Activated CD8-positive, alpha-beta memory T cell treated with anti-CD3 and anti-CD28 coated beads, Interleukin-2, amount 50 U/mL, for 1 hour (primary cell): Measurements from ENCODE around the gene AGAP1.
"Not testable (repeated sequence)": the region's sequence is repeated elsewhere in the genome, so short reads cannot be mapped to it uniquely, and the experiment has no call there.

Experiments
- DNase-seq: peaks from one replicate; pipeline ENCODE4 v3.0.0-alpha.2; 2020; ENCODE audit errors: extremely low read depth

AGAP1 gene

DNA sequence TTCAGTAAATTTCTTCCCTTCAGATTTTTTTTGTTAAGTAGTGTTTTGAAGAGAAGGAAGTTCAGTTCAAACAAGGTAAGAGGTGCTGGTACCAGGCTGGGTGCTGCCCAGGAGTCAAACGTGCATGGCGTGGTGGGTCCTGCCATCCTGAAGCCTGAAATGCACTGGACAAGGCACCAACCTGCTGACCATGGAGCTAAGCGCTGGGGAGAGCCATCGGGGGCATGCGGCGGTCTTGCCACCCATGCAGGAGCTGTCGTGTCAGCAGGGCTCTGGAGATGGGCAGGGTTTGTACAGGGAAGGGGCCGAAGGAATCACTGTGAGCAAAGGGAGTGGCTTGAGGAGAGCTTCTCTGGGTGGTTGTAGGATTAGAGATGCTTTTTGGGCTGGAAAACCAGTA lies 547.8 kb downstream of the AGAP1 start:
- no peak for DNase-seq

DNA sequence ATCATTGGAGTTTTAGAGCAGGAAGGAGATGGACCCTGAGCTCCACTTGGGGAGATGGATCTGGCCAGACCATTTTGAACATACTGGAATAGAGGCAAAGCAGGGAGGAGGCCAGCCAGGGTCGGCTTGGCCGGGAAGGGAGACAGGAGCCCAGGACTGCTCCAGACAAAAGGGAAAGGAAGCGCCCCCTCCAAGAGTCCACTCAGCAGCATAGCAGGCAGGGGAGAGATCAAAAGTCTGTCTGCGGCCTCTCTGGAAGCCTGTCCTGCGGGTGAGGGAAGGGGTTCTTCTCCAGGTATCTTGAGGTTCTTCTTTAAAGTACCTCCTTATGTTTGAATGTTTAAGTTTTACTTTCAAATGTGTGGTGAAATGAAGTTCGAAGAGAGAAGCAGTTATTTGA lies 548.2 kb downstream of the AGAP1 start:
- DNase-seq, result no peak

DNA sequence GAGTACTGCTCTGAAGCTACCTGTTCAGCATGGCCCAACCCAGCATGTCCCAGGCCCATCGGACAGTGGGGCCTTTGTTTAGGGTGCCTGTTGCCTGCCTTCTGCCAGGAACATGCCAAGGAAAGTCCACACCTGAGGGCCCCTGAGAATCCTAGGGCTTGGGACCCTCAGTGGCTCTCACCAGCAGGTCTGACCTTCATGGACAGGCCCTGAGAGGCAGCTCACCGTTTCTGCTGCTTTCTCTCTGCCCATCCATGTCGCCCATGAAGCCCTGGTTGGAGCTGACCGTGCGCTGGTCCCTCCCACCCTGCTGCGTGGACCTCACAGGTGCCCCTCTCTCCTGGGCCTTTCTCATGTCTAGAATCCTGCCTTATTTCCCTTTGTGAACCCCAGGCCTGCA lies 550.3 kb downstream of the AGAP1 start:
- no peak for DNase-seq

DNA sequence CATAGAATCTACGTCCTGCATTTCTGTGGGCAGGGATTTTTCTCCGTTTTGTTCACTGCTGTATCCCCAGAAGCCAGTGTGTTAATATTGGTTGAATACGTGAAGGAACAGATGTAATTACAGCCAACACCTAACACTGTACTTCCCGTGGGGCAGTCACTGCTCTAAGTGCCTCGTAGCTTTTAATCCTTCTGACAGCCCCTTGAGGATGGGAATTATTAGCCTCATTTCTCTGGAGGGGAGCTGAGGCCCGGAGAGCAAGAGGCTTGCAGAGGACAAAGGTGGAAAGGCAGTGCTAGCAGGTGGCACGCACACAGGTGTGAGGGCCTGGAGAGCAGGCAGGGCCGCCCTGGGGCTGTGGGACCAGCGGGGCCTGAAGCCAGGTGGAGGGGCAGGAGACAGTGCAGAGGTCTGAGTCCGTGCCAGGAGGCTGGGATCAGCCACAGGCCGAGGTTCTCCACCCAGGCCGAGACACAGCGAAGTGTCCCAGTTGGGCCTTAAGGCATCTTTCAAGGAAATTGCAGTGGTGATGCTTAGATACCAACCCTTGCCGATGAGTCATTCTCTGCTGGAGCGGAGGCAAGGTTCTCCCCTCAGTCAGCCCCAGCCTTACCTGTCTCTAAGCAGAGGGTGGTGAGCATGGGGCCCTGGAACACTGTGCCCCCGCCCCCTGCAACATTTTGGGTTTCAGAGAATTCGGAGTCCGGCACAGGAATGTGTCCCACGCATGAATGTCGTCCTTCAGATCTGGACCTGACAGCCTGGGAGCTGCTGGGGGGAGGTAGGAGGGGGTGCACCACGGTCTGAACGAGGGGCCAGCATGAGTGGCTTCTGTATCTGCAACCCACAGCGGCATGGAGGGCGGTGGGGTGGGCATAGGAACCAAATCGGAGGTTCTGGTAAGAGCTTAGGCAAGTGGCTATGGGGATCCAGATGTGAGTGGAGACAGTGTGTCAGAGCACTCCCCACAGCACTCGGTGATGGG lies 551.7 kb downstream of the AGAP1 start:
- DNase-seq, result no peak

DNA sequence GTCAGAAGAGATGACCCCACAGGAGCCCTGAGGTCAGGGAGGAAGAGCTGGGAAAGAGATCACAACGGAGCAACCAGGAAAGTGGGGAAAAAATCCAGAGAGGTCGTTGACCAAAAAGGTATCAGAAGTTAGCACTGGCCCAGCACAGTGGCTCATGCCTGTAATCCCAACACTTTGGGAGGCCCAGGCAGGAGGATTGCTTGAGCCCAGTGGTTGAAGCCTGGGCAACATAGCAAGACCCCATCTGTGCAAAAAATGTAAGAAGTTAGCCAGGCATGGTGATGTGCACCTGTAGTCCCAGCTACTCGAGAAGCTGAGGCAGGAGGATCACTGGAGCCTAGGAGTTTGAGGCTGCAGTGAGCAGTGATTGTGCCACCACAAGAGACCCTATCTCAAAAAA lies 552.9 kb downstream of the AGAP1 start:
- no peak for DNase-seq

DNA sequence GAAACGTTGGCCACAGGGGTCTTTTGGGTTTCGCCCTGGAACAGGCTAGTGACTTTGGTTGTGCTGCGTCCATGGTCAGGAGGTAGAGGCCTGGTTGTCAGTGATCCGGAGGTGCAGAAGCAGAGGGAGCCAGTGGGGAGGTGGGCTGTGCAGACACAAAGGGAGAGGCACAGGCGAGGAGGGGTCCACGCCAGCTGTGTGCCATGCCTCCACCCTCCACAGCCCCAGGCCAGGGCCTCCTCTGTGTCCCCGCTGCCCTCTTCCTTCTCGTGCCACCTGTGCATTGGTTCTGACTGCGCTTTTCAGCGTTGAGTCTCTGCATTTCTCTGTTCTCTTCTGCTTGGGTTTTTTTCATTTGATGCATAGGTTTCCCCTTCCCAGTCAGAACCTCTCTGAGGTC lies 553.3 kb downstream of the AGAP1 start:
- no peak for DNase-seq

DNA sequence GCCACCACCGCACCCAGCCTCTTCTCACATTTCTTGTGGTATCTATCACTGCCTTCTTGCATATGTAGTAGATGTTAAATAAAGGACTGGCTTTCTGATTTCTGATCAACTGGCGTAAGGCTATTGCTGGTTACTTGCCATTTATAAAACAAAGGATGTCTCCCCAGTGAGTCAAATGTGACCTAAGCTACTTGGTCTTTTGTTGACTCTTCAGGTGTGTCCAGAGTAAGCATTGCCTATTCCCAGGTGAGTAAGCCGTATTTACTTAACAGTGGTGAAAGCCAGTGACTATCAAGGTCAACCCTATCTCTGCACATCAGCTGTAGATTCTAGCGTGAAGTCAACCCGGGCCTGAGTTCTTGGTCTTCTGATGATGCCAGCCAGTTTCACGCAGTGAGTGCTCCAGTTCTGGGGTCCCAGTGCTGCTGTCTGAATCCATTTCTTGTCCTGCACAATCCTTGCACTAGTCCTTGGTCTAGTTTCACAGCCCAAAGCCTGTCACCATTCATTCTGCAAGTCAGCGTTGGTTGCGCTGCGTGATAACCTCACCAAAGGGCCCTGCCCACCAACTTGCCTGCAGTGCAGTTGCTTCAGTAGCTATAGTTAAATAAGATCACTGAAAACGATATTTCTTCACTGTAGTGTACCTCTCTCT lies 554.2 kb downstream of the AGAP1 start:
- no peak for DNase-seq

DNA sequence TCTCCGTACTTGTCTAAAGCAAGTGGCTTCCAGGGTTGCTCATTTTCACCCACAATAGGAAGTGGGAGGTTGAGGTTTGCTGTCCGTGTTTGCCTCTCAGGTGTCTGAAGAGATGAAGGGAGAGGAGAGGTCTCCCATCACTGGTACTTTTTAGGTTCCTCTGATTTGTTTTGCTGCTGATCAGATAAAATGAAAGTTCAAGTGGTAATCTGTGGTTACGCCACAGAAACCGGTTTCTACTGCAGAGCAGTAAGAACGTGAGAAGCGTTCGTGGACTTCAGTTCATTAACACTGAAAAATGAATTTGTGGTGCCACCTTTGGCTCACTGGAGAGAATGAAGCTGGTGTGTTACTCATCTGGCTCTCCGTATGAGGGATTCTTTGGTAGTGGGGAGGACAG lies 556.1 kb downstream of the AGAP1 start:
- DNase-seq, result no peak

DNA sequence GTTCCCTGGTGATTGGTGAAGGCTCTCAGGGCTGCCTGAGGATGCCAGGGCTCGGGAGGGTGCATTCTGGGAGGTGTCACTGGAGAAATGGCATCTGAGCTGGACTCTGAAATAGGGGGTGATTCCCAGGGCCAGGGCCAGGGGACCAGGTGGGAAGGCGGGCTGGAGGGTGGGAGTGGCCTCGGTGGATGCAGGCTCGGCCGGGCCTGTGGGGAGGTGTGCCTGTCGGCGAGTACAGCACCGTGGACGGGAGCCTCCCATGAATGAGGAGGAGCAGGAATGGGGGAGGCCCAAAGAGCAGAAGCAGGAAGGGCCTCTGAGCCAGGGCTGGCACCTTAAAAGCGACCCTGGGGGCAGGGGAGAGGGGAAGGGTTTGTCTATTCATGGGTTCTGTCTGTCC lies 557.5 kb downstream of the AGAP1 start:
- no peak for DNase-seq

DNA sequence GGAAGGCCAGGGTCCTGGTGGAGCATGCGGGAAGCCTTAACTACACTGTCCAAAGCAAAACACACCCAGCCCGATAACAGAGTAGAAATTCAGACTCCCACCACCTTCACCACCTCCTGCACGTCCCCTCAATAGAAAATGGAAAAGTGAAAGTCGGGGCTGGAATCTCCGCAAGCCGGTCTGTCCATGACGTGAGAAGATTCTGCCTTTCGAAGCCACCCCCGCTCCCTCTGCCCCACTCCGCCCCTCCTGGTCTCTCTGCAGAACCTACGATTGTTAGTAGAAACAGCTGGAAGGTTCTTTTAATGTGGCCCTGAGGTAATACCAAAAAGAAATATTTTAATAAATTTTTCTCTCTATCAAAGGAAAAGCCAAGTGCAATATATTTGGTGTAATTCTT lies 558.0 kb downstream of the AGAP1 start:
- no peak for DNase-seq

DNA sequence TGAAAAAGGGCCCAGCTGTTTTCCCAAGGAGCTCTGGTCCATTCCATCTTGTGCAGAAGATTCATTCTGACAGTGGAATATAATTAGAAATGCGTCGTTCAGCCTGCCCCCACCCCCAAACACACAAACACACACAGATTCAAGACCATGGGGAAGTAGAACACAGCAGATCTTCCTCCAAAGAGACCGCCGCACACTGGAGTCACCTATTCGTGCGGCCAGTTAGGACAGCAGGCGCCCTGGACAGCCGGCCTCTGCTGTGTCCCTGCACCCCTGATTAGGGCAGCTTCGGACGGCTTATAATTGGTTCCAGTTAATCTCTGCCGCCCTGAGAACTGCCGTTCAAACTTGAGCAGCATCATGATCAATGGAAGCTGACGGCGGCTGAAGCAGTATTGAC lies 558.4 kb downstream of the AGAP1 start:
- DNase-seq, result no peak

DNA sequence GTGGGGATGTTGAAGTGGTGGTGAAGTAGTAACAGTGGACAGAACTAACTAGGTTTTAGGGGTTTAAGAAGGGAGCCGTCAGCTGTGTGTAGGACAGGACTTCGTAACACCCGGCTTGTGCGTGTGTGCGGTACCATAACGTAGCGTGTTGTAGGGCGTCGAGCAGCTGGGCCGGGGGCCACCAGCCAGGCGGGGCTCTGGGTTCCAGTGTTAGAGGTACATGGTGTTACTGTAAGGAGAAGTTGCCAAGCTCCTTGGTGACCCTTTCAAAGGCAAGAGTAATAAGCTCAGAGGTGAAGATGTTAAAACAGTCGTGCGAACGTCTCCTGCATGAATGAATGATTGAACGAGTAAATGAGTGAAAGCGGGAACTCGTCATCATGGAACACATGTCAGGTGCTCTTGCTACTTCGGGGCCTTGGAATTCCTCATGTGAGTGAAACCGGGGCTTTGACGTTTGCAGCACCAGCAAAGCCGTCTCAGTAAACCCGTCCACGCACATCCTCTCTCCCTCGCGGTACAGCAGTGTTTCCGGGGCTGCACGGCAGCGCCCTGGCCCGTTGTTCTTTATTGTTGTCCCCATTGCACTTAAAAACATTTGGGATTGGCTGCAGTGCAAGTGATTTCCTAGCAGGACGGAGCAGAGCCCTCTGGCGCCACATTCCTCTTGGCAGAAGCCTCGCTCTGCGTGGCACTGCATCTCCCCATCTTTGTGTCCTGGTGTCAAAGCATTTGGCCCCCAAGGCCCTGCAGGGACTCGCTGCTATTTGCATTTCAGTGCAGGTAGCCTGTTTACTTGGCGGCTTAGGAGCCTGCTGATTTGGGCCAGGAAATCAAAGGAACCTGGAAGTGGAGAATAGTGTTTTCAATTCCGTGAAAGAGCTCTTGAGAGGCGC lies 559.3 kb downstream of the AGAP1 start:
- DNase-seq, result no peak

DNA sequence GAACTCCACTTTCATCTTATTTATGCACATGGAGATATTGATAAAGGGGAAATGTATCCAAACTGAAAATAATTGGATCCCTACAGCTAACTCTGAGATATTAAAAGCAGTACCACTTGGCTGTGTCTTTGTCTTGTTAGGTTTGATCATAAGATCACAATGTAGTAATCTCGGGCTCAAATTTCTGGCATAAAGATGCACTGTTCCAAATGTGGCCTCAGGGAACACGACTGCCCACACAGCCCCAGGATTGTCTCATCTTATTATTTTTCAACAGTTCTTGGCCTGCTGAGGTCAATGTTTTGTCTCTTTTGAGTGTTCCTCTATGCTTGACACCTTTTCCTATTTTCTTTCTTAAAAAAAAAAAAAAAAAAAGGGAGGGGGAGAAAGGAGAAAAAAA lies 560.3 kb downstream of the AGAP1 start:
- DNase-seq, result no peak

DNA sequence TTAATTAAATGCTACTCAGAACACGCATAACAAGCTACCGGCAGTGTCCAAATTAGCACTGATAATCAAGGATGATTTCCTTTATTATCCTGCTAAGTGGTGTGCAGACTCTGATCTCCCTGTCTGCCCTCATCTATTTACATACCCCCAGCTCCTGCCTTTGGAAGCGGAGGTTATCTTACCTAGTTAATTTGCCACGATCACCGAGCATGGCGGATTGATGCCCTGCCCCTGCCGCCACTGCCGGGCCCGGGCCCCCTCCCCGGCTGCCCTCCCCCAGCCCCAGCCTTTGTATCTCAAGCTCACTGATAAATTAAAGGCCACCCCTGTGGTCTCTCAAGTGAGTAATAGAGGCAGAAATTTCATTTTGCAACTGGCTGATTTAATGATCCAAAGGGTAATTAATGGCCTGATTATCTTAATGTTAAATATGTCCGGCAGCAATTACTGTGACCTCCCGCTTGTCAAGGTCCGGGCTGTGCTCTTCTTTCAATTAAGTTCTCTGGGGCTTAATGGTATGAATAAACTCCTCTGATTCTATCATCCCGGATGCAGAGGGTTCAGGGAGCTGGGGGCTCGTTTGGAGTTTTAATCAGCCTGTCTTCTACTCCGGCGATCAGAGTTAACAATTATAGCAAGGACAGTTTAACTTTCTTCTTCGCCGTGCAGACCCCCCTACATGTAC lies 560.9 kb downstream of the AGAP1 start:
- DNase-seq, result no peak

DNA sequence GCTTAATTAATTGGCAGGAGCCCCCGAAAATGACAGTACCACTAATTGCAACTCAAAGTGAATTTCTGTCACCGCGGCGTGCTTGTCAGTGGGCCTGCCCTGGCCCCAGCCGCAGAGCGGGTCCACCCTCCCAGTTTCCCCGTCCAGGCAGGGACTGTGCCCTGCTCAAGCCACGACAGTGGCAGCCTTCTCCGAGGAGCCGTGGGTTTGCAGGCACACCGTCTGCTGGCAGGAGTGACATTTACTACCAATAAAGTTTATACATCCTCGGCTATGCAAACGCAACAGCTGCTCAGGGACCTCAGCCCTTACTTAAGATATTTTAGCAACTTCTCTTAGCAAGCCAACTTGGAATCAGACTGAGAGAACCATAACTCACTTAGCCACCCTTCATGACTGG lies 561.6 kb downstream of the AGAP1 start:
- DNase-seq, result no peak

DNA sequence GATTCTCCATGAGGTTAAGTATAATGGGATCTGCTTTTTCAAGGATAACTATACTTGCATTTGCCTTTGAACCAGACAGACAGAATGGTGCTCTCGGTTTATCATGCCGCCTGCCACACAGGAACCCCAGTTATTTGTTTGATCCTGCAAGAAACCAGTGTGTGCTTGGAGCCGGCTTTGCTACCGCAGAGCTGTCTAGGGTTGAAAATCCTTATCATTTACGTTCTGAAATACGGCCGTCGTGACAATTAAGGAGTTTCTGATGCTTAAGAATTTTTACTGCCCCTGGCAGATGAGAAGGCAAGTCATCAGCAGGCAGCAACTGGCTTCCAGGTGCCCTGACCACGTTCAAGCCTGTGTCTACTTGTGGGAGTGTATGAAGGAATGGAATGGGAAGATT lies 562.3 kb downstream of the AGAP1 start:
- DNase-seq, result no peak

DNA sequence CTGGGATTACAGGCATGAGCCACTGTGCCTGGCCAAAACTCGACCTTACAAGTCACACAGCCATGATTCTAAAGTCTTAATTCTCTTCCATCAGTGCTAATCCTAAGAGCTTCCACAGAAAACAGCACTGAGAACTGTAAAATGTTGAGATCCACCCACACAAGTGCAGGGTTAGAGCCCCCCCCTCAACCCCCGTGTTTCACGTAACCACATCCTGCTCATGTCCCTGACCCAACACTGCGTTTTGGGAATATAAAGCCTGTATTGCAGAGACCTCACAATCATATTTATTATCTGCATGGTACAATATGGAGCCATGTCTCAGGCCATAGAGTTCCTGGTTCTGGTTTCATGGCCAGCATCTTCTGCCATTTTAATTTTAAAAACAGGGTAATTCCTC lies 563.5 kb downstream of the AGAP1 start:
- DNase-seq, result no peak

DNA sequence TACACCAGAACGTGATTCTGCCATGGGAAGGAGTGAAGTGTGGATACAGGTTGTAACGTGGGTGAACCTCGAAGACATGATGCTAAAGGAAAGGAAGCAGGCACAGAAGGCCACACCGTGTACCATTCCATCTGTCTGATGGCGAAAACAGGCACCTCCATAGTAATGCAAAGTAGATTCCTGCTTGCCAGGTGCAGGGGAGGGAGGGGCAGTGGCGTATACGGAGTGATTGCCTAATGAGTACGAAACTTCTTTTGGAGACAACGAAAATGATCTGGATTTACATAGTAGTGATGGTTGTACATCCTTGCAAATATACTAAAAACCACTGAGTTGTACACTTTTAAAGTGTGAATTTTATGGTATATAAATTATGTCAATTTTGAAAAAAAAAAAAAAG lies 567.7 kb downstream of the AGAP1 start:
- no peak for DNase-seq

DNA sequence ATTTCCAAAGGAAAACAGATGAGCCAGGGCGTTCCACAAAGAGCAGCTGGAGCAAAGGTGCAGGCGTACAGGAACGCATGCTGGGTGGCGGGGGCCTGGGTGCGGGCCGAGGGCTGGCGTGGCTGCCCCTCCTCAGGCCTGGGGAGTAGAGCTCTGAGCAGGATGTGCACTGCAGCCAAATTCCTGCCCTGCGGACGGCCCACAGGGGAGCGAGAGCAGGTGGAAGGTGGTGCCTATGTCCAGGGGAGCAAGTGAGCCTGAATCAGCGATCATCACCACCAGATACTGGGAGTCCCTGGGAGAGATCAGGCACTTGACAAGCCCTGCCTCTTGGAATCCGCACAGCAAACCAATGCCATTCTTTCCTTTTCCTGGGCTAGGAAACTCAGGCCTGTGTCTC lies 568.1 kb downstream of the AGAP1 start:
- no peak for DNase-seq

DNA sequence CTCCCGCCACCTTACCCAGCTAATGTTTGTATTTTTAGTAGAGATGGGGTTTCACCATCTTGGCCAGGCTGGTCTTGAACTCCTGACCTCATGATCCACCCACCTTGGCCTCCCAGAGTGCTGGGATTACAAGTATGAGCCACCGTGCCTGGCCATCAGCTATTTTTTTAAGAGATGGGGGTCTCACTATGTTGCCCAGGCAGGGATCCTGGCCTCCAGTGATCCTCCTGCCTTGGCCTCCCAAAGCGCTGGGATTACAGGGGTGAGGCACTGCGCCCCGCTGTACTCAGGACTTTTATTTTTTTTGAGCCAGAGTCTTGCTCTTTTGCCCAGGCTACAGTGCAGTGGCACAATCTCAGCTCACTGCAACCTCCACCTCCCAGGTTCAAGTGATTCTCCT lies 569.0 kb downstream of the AGAP1 start:
- DNase-seq, result not testable (repeated sequence)

DNA sequence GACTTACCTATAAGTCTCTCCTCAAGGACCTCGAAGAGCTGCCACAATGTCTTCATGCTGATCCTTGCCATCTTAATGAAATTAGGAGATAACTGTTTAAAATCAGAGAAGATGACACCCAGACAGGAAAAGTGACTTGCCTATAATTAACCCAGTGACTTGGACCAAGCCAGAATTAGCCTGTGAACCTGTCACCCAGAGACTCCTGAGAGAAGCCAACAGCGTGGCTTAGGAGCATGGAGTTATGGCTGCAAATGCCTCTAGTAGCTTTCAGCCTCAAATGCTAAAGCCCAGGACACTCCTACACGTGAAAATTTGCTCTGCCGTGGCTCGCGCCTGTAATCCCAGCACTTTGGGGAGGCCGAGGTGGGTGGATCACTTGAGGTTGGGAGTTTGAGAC lies 570.2 kb downstream of the AGAP1 start:
- no peak for DNase-seq
